GM15510 (cell line): ENCODE measurements around the gene CRACDL.

Experiments used
- POLR2A ChIP-seq: IDR thresholded peaks from 3 replicates; pipeline ENCODE4 v1.6.1; 2011; ENCODE audit warnings: borderline replicate concordance; ENCODE audit not compliant: insufficient read length; ENCODE audit errors: extremely low read depth

CRACDL gene

DNA sequence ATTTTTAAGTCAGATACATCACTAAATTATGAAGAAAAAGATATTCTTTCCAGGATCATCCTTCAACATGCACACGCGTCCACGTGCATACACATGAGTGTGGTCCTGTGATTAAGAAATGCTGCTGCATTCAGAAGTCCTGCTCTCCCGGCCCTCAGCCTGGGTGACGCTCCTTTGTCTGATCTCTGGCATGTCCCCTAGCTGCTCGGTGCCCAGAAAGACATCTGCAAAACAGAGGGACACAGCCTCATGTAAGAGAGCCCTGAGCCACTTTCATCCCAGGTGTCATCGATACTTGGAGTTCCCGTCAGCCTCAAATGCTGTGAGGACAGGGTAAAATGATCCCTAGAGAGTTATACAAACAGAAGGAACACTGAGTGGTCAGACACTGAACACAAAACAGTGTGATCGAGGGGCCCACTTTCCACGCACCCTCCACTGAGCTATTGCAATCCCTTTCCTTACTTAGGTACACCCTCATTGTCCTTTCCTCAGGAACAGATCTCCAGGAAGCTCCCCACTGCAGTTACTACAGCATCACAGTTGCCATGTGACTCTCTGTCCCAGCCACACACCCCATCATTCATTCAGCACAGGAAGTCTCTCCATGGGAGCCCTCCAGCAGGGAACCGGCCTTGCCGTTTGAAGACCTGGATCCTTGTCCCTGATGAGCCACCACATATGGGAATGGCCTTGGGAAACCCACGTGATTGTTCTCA lies 32.1 kb downstream of the CRACDL start:
- TF ChIP-seq POLR2A, result no peak

GRCh38 chr2:98903064-98903355 lies 33.0 kb downstream of the CRACDL start:
- TF ChIP-seq POLR2A, result no peak

DNA sequence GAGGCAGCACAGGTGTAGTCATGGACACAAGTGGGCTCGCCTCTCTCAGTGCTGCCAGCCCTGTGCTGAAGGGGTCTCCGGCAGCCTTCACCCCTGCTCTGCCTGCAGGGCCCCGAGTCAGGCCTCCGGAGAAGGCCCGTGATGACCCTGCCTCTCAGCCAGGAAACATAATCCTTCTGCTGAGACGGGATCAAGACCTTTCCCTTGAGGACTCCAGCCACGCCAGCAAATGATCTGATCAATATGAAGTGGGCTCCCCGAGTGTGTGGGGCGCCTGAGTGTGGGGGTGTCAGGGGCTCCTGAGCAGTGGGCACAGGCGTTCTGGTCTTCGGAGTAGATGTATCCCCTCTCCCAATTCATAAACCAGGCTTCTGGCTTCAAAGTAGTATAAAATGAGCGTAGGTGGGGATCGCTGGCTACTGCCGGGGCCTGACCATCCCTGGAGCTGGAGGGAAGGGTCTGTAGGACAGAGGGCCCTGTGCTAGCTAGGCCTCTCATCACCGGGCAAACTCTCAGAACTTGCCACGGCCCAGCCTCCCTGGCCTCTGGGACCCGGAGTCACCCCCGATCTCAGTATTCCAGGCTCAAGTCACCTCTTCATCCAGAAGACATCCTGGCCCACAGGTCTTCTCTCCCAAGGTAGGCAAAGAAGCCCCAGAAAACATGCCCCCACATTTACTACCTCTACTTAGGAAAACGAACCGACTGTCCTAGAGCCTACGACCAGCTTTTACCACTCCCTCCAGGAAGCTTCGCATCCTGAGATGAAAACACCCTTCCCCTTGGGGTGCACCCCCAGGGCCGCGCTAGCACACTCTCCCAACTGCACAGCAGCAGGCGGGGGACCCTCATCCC lies 33.6 kb downstream of the CRACDL start:
- no peak for TF ChIP-seq POLR2A

DNA sequence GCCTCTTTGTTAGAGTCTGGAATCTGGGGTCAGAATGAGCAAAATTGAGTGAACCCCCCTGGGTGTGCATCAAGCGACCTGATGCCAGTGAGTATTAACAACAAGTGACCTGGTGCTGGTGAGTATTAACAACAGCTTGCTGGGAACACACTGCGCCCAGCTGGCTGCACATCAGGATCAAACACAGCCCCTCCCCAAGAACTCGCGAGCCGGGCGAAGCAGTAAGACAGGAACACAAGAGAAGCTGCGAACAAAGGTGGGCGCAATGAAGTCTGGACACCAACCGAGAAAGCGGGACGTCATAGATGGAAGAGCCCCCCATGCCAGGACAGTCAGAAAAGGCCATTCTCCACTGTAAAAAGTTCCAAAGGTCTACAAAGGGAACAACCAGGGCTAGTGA lies 34.3 kb downstream of the CRACDL start:
- no peak for TF ChIP-seq POLR2A

DNA sequence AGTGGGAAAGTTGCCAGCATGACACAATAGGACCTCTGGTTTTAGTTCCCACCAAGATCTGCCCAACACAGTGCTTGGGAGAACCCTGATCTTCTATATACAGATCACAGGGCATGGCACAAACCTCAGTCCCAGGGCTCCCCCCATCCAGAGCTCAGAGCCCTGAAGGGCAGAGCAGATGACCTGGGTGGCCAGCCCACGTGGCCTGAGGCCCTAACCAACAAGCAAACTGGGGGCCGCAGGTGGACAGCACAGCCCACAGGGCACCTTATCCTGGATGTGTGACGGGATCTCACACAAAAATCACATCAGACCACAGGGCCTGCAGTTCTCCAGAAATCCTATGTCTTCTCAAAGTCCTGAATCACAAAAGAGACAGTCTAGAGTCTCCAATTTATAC lies 34.7 kb downstream of the CRACDL start:
- TF ChIP-seq POLR2A, result no peak

DNA sequence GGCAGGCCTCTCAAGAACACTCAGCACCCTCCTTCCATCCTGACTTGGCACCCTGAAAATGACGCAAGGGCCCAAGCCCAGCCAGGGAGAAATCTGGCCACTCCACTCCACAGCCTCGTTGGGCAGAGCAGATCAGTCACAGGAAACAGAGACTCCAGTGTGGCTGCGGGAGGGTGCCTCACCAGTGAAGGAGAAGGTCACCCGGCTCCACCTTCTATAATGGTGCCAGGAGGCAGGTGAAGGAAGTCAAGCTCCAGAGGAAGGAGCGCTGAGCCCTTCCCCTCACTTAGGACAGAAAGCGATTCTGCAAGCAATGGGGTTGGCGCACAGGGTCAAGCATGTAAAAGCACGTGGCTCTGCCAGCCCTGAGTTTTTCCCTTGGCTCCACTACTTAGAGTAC lies 35.3 kb downstream of the CRACDL start:
- no peak for TF ChIP-seq POLR2A

GRCh38 chr2:98899041-98899702 lies 36.9 kb downstream of the CRACDL start:
- TF ChIP-seq POLR2A, result no peak

DNA sequence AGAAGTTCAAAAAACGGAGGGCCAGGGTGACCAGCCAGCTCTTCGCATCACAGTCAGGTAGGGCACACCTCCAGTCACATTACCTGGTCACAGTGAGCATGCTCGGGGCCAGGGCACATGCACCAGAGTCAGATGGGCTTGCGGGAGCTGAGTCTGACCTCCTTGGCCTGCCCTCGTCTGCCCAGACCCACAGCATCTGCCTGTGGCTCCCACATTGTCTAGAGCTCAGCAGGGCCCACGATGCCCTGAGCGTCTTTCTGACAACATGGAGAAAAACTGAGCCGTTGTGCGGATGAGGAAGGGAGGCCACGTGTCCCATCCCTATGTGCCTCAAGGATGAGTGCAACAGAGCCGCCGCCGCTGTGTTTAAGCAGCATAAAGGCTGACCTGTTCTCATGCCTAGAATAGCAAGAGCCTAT lies 37.6 kb downstream of the CRACDL start:
- TF ChIP-seq POLR2A, result no peak

GRCh38 chr2:98897746-98898145 lies 38.3 kb downstream of the CRACDL start:
- TF ChIP-seq POLR2A, result no peak

GRCh38 chr2:98896944-98897343 lies 39.1 kb downstream of the CRACDL start:
- no peak for TF ChIP-seq POLR2A

DNA sequence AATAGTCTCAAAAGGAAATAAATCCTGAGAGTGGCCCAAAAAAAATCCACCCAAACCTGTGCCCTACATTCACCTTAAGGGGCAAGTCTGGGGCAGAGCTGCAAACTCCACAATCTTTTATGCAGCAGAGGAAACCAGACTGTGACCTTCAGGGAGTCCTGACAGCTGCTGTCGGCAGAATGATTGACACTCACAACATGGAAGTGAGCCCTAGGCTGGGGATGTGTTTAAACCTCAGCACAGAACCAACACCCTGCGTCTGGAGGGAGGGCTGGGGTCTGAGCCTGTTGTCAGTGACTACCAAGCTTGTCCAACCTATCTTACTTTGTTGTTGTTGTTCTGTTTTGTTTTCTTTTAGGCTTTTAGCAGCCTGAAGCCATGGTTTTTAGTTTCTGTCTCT lies 39.6 kb downstream of the CRACDL start:
- TF ChIP-seq POLR2A, result no peak

DNA sequence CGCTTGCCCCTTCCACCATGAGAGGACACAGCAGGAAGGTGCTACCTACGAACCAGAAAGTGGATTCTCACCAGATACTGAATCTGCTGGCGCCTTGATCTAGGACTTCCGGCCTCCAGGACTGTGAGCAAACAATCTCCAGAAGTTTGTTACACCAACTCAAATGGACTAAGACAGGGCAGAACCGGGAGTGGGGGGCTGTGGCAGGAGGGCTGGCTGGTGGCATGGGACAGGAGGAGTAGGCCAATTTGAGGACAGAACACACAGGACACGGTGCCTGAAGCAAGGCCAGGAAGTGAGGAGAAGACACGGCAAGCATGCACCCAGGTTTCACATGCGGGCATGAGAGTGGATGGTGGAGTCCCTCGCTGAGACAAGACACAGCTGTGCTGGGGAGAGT lies 40.1 kb downstream of the CRACDL start:
- no peak for TF ChIP-seq POLR2A

- no peak for TF ChIP-seq POLR2A
These were observed 40.8 kb downstream of the CRACDL start for GRCh38 chr2:98895221-98895620.

DNA sequence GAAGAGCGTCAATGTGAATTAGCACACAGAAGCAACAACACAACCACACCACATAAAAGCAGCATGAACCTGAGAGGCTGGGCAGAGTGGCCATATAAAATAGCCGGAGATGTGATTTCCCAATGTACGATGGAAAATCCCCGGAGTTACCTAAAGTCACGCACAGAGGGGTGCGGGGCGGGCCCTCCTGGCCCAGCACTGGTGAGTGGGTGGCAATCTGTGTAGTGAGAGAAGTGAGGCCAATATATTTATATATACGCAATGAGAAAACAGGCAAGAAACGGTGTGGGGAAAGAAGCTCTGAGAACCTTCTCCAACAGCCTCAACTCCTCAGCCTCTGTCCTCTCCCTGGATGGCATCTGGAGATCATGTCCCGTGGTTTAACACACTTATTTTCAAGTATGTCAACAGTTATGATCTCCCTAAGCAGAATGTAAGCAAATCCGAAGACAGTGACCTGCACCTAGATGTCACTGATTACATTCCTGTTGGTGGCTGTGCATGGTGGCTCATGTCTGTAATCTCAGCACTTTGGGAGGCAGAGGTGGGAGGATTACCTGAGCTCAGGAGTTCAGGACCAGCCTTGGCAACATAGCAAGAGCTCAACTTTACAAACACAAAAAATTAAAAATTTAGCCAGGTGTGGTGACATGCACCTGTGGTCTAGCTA lies 41.6 kb downstream of the CRACDL start:
- TF ChIP-seq POLR2A, result no peak

- no peak for TF ChIP-seq POLR2A
These were observed 42.1 kb downstream of the CRACDL start for GRCh38 chr2:98893911-98894321.
